Osteocyte (in vitro differentiated cells): Measurements from ENCODE around the gene ELN. TPM values are rescaled to one million over a fixed set of nuclear protein-coding genes. Genes with fewer than 3 reads are reported as not detected.

ENCODE experiments used
- DNase-seq: peaks from one replicate; pipeline ENCODE4 v3.0.0; 2021; ENCODE audit warnings: mixed read lengths; ENCODE audit not compliant: unreplicated experiment; ENCODE audit errors: extremely low spot score
- H3K27ac Mint-ChIP-seq: one replicate; pipeline ENCODE4 v1.8.0; 2021; ENCODE audit warnings: mild to moderate bottlenecking, mixed read lengths; ENCODE audit not compliant: unreplicated experiment
- H3K27me3 Mint-ChIP-seq: one replicate; pipeline ENCODE4 v1.8.0; 2021; ENCODE audit warnings: mixed read lengths; ENCODE audit not compliant: unreplicated experiment
- H3K36me3 Mint-ChIP-seq: one replicate; pipeline ENCODE4 v1.8.0; 2021; ENCODE audit warnings: mixed read lengths; ENCODE audit not compliant: unreplicated experiment
- H3K4me1 Mint-ChIP-seq: one replicate; pipeline ENCODE4 v1.8.0; 2021; ENCODE audit warnings: mixed read lengths; ENCODE audit not compliant: unreplicated experiment
- H3K4me3 Mint-ChIP-seq: one replicate; pipeline ENCODE4 v1.8.0; 2021; ENCODE audit warnings: mild to moderate bottlenecking, moderate library complexity, mixed read lengths; ENCODE audit not compliant: unreplicated experiment
- H3K9me3 Mint-ChIP-seq: one replicate; pipeline ENCODE4 v1.8.0; 2021; ENCODE audit warnings: mixed read lengths; ENCODE audit not compliant: unreplicated experiment
- CTCF ChIP-seq: fragments of 200-600 bp; sonication (generic); IDR thresholded peaks from 2 replicates; pipeline ENCODE4 v1.5.0; 2021; ENCODE audit warnings: antibody characterized with exemption, mild to moderate bottlenecking, moderate library complexity
- total RNA-seq: library from RNA; stranded (reverse); gene quantifications from 2 replicates; pipeline ENCODE4 v1.2.1, GENCODE V29; 2021

The ELN gene
- total RNA-seq, 1 donor from 2014 or later = 13.5 TPM

- H3K4me1 Mint-ChIP-seq = peaks cover 22% of the 10 kb centered on the region
- H3K36me3 Mint-ChIP-seq = no peaks in the 10 kb centered on the region
- H3K4me3 Mint-ChIP-seq = no peak overlapping the region
- DNase-seq = no peak
- no peak for TF ChIP-seq CTCF
- peaks cover 17% of the 10 kb centered on the region for H3K27me3 Mint-ChIP-seq
- no peaks in the 10 kb centered on the region for H3K9me3 Mint-ChIP-seq
- no peak overlapping the region for H3K27ac Mint-ChIP-seq
Observed at GRCh38 chr7:74048999-74049599, 21.1 kb downstream of the ELN start.

GRCh38 chr7:74049997-74050798 is 22.2 kb downstream of the ELN start:
- H3K9me3 Mint-ChIP-seq = no peaks in the 10 kb centered on the region
- no peak for TF ChIP-seq CTCF
- H3K4me3 Mint-ChIP-seq = no peak overlapping the region
- H3K36me3 Mint-ChIP-seq = no peaks in the 10 kb centered on the region
- no peak for DNase-seq
- H3K27me3 Mint-ChIP-seq = peaks cover 26% of the 10 kb centered on the region
- H3K4me1 Mint-ChIP-seq = peaks cover 13% of the 10 kb centered on the region
- H3K27ac Mint-ChIP-seq = no peak overlapping the region

GRCh38 chr7:74051193-74051592 is 23.2 kb downstream of the ELN start:
- H3K9me3 Mint-ChIP-seq = no peaks in the 10 kb centered on the region
- no peak for DNase-seq
- no peak overlapping the region for H3K27ac Mint-ChIP-seq
- peaks cover 26% of the 10 kb centered on the region for H3K27me3 Mint-ChIP-seq
- no peak for TF ChIP-seq CTCF
- H3K4me1 Mint-ChIP-seq = peaks cover 13% of the 10 kb centered on the region
- H3K36me3 Mint-ChIP-seq = no peaks in the 10 kb centered on the region
- H3K4me3 Mint-ChIP-seq = no peak overlapping the region

GRCh38 chr7:74051629-74052410 is 23.8 kb downstream of the ELN start:
- H3K27me3 Mint-ChIP-seq = peaks cover 27% of the 10 kb centered on the region
- TF ChIP-seq CTCF = no peak
- no peaks in the 10 kb centered on the region for H3K9me3 Mint-ChIP-seq
- H3K36me3 Mint-ChIP-seq = no peaks in the 10 kb centered on the region
- peaks cover 13% of the 10 kb centered on the region for H3K4me1 Mint-ChIP-seq
- no peak overlapping the region for H3K27ac Mint-ChIP-seq
- no peak for DNase-seq
- no peak overlapping the region for H3K4me3 Mint-ChIP-seq

- no peak for DNase-seq
- Mint-ChIP-seq H3K36me3 (no peaks in the 10 kb centered on the region), H3K27ac (no peak overlapping the region), H3K4me1 (peaks cover 13% of the 10 kb centered on the region), H3K27me3 (peaks cover 27% of the 10 kb centered on the region), H3K9me3 (no peaks in the 10 kb centered on the region), H3K4me3 (no peak overlapping the region)
- TF ChIP-seq CTCF = no peak
Observed at GRCh38 chr7:74052628-74053027, 24.7 kb downstream of the ELN start.
